Measurements from ENCODE around the gene GM2A. TPM values are rescaled to one million over a fixed set of nuclear protein-coding genes. Genes with fewer than 3 reads are reported as not detected.
"Not testable (repeated sequence)": the region's sequence is repeated elsewhere in the genome, so short reads cannot be mapped to it uniquely, and the experiment has no call there.

The GM2A gene
- total RNA-seq, 1 experiment from 2014 or later, result 90.2 TPM

DNA sequence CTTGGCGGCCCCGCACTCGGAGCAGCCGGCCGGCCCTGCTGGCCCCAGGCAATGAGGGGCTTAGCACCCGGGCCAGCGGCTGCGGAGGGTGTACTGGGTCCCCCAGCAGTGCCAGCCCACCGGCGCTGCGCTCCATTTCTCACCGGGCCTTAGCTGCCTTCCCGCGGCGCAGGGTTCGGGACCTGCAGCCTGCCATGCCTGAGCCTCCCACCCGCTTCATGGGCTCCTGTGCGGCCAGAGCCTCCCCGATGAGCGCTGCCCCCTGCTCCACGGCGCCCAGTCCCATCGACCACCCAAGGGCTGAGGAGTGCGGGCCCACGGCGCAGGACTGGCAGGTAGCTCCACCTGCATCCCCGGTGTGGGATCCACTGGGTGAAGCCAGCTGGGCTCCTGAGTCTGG, 56.3 kb downstream of the GM2A start:
- ATAC-seq; H2AFZ ChIP-seq (ENCODE audit: low read length); intact Hi-C loops (cut with micrococcal nuclease); H3K27ac ChIP-seq (ENCODE audit: low read length); H3K4me1 ChIP-seq (ENCODE audit: insufficient read depth, low read length); BruUV-seq (replicated peaks); H3F3A ChIP-seq (ENCODE audit: low read length, unreplicated experiment); H4K20me1 ChIP-seq (ENCODE audit: low read length); H3K9ac ChIP-seq (ENCODE audit: low read length); H3K79me2 ChIP-seq (ENCODE audit: low read length); H3K9me2 ChIP-seq (replicated peaks; ENCODE audit: low read length); DNase-seq; H3K27me3 ChIP-seq (ENCODE audit: low read length); H3K4me2 ChIP-seq (ENCODE audit: low read length); H3K4me3 ChIP-seq (ENCODE audit: low read length); H3K9me3 ChIP-seq (ENCODE audit: low read length); H3K36me3 ChIP-seq (ENCODE audit: low read depth, low read length): not testable (repeated sequence)
- CTCF ChIA-PET, result interaction anchor here (0.6 kb wide), 1 partner anchor 24 kb away, joined by 3 read pairs; no protein-coding TSS in a partner anchor
- POLR2A ChIA-PET (ENCODE audit: unreplicated experiment), result interaction anchor here (0.9 kb wide), 1 partner anchor 57 kb away, joined by 6 read pairs; the partner anchor contains the start of gene GM2A

DNA sequence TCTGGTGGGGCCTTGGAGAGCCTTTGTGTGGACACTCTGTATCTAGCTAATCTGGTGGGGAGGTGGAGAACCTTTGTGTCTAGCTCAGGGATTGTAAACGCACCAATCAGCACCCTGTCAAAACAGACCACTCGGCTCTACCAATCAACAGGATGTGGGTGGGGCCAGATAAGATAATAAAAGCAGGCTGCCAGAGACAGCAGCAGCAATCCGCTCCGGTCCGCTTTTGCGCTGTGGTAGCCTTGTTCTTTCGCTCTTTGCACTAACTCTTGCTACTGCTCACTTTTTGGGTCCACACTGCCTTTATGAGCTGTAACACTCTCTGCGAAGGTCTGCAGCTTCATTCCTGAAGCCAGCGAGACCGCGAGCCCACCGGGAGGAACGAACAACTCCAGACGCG, 56.8 kb downstream of the GM2A start:
- not testable (repeated sequence) for H3K79me2 ChIP-seq (ENCODE audit: low read length); H3K9ac ChIP-seq (ENCODE audit: low read length)

DNA sequence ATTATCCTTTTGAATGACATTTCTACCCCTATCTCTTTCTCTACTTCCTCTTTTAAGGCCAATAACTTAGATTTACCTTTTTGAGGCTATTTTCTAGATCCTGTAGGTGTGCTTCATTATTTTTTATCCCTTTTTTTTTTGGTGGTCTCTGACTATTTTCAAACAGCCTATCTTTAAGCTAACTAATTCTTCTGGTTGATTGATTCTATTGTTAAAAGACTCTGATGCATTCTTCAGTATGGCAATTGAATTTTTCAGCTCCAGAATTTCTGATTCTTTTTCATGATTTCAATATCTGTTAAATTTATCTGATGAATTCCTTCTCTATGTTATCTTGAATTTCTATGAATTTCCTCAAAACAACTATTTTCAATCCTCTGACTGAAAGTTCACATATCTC, 57.9 kb downstream of the GM2A start:
- H3K36me3 ChIP-seq (ENCODE audit: low read depth, low read length), result no peaks in the 10 kb centered on the region
- no peaks in the 10 kb centered on the region for H3K4me1 ChIP-seq (ENCODE audit: insufficient read depth, low read length)
- H3K9me2 ChIP-seq (replicated peaks; ENCODE audit: low read length), result no peaks in the 10 kb centered on the region
- no peak overlapping the region for H3K4me3 ChIP-seq (ENCODE audit: low read length)
- ChIA-PET CTCF (no interaction called here), POLR2A (ENCODE audit: unreplicated experiment) (no interaction called here)
- no peak overlapping the region for H3K9ac ChIP-seq (ENCODE audit: low read length)
- no peaks in the 10 kb centered on the region for H3F3A ChIP-seq (ENCODE audit: low read length, unreplicated experiment)
- BruUV-seq (replicated peaks), result no TSS peak
- no peaks in the 10 kb centered on the region for H3K79me2 ChIP-seq (ENCODE audit: low read length)
- ATAC-seq, result no peak
- H3K27ac ChIP-seq (ENCODE audit: low read length), result no peak overlapping the region
- no peak for DNase-seq
- TF ChIP-seq EZH2 (IDR thresholded peaks at IDR 0.05; ENCODE audit: low read length, unreplicated experiment), result no peak
- TF ChIP-seq EZH2phosphoT487 (IDR thresholded peaks at IDR 0.05; ENCODE audit: borderline replicate concordance, low read length), result no peak
- TF ChIP-seq, protein P1, sequence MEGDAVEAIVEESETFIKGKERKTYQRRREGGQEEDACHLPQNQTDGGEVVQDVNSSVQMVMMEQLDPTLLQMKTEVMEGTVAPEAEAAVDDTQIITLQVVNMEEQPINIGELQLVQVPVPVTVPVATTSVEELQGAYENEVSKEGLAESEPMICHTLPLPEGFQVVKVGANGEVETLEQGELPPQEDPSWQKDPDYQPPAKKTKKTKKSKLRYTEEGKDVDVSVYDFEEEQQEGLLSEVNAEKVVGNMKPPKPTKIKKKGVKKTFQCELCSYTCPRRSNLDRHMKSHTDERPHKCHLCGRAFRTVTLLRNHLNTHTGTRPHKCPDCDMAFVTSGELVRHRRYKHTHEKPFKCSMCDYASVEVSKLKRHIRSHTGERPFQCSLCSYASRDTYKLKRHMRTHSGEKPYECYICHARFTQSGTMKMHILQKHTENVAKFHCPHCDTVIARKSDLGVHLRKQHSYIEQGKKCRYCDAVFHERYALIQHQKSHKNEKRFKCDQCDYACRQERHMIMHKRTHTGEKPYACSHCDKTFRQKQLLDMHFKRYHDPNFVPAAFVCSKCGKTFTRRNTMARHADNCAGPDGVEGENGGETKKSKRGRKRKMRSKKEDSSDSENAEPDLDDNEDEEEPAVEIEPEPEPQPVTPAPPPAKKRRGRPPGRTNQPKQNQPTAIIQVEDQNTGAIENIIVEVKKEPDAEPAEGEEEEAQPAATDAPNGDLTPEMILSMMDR (conservative IDR thresholded peaks at IDR 0.05; ENCODE audit: low read depth, low read length), result no peak
- intact Hi-C loops (cut with micrococcal nuclease), result no loop called here
- 0 out of 2 replicates have a peak, but pooled peaks cover 3% of the 10 kb centered on the region for H3K9me3 ChIP-seq (ENCODE audit: low read length)
- H4K20me1 ChIP-seq (ENCODE audit: low read length), result no peaks in the 10 kb centered on the region
- no peak overlapping the region for H2AFZ ChIP-seq (ENCODE audit: low read length)
- H3K4me2 ChIP-seq (ENCODE audit: low read length), result no peak overlapping the region
- no peaks in the 10 kb centered on the region for H3K27me3 ChIP-seq (ENCODE audit: low read length)

More for the DNA sequence above, 56.8 kb downstream of the GM2A start:
- H3K4me2 ChIP-seq (ENCODE audit: low read length); H3K36me3 ChIP-seq (ENCODE audit: low read depth, low read length); H2AFZ ChIP-seq (ENCODE audit: low read length); H3K4me1 ChIP-seq (ENCODE audit: insufficient read depth, low read length); H3K27ac ChIP-seq (ENCODE audit: low read length); BruUV-seq (replicated peaks); H3K27me3 ChIP-seq (ENCODE audit: low read length); H3F3A ChIP-seq (ENCODE audit: low read length, unreplicated experiment); H4K20me1 ChIP-seq (ENCODE audit: low read length); intact Hi-C loops (cut with micrococcal nuclease); H3K4me3 ChIP-seq (ENCODE audit: low read length); H3K9me2 ChIP-seq (replicated peaks; ENCODE audit: low read length); H3K9me3 ChIP-seq (ENCODE audit: low read length); DNase-seq; ATAC-seq: not testable (repeated sequence)
- CTCF ChIA-PET, result interaction anchor here (0.6 kb wide), 1 partner anchor 24 kb away, joined by 3 read pairs; no protein-coding TSS in a partner anchor
- POLR2A ChIA-PET (ENCODE audit: unreplicated experiment), result interaction anchor here (0.9 kb wide), 1 partner anchor 57 kb away, joined by 6 read pairs; the partner anchor contains the start of gene GM2A

GRCh38 chr5:151312756-151313324, 59.9 kb downstream of the GM2A start:
- H3K9me2 ChIP-seq (replicated peaks; ENCODE audit: low read length), result no peaks in the 10 kb centered on the region
- CTCF ChIA-PET, result no interaction called here
- ATAC-seq, result no peak
- H3F3A ChIP-seq (ENCODE audit: low read length, unreplicated experiment), result no peaks in the 10 kb centered on the region
- H3K9ac ChIP-seq (ENCODE audit: low read length), result no peak overlapping the region
- no peak overlapping the region for H3K4me2 ChIP-seq (ENCODE audit: low read length)
- no TSS peak for BruUV-seq (replicated peaks)
- no peak for DNase-seq
- no peaks in the 10 kb centered on the region for H3K79me2 ChIP-seq (ENCODE audit: low read length)
- H3K9me3 ChIP-seq (ENCODE audit: low read length), result 0 out of 2 replicates have a peak, but pooled peaks cover 3% of the 10 kb centered on the region
- H4K20me1 ChIP-seq (ENCODE audit: low read length), result no peaks in the 10 kb centered on the region
- H3K4me3 ChIP-seq (ENCODE audit: low read length), result no peak overlapping the region
- H3K27me3 ChIP-seq (ENCODE audit: low read length), result no peaks in the 10 kb centered on the region
- H3K4me1 ChIP-seq (ENCODE audit: insufficient read depth, low read length), result no peaks in the 10 kb centered on the region
- no peaks in the 10 kb centered on the region for H3K36me3 ChIP-seq (ENCODE audit: low read depth, low read length)
- POLR2A ChIA-PET (ENCODE audit: unreplicated experiment), result no interaction called here
- intact Hi-C loops (cut with micrococcal nuclease), result loop anchor here (2.0 kb wide), 1 partner anchor 22 kb away; no protein-coding TSS in a partner anchor
- TF ChIP-seq EZH2phosphoT487 (IDR thresholded peaks at IDR 0.05; ENCODE audit: borderline replicate concordance, low read length), result no peak
- TF ChIP-seq, protein P1 (conservative IDR thresholded peaks at IDR 0.05; ENCODE audit: low read depth, low read length), result no peak
- TF ChIP-seq EZH2 (IDR thresholded peaks at IDR 0.05; ENCODE audit: low read length, unreplicated experiment), result no peak
- no peak overlapping the region for H2AFZ ChIP-seq (ENCODE audit: low read length)
- H3K27ac ChIP-seq (ENCODE audit: low read length), result no peak overlapping the region
